GM19023 (cell line): ENCODE measurements around the gene ZNF526.

Experiments used
- ATAC-seq: cut with Tn5 transposase; IDR thresholded peaks from one replicate; pipeline ENCODE4 v1.9.1; 2021; ENCODE audit warnings: mild to moderate bottlenecking, moderate library complexity; ENCODE audit not compliant: unreplicated experiment

Gene ZNF526

GRCh38 chr19:42246143-42246921 is 26.2 kb downstream of the ZNF526 start:
- ATAC-seq, result no peak

- ATAC-seq, result no peak
Observed at GRCh38 chr19:42246922-42247639, 27.0 kb downstream of the ZNF526 start.

- ATAC-seq, result no peak
Observed at GRCh38 chr19:42247640-42248199, 27.6 kb downstream of the ZNF526 start.

- ATAC-seq, result no peak
Observed at GRCh38 chr19:42248270-42249148, 28.4 kb downstream of the ZNF526 start.

GRCh38 chr19:42249149-42249750 is 29.1 kb downstream of the ZNF526 start:
- ATAC-seq, result no peak

- no peak for ATAC-seq
Observed at GRCh38 chr19:42249769-42250168, 29.7 kb downstream of the ZNF526 start.

- no peak for ATAC-seq
Observed at GRCh38 chr19:42250183-42250665, 30.1 kb downstream of the ZNF526 start.

GRCh38 chr19:42250666-42251531 is 30.8 kb downstream of the ZNF526 start:
- no peak for ATAC-seq

GRCh38 chr19:42251572-42252358 is 31.7 kb downstream of the ZNF526 start:
- no peak for ATAC-seq

- no peak for ATAC-seq
Observed at GRCh38 chr19:42252365-42253244, 32.5 kb downstream of the ZNF526 start.

GRCh38 chr19:42253245-42254088 is 33.4 kb downstream of the ZNF526 start:
- ATAC-seq, result peak; percentile 24

GRCh38 chr19:42254089-42254849 is 34.2 kb downstream of the ZNF526 start:
- ATAC-seq, result peak; percentile 37

GRCh38 chr19:42254850-42255765 is 35.0 kb downstream of the ZNF526 start, which contains the start of gene ERF:
Gene ERF (minus strand): TSS chr19:42255128. CDS start chr19:42254999, 129 bp downstream.
- ATAC-seq, result peak; percentile 58

GRCh38 chr19:42255766-42256745 is 35.9 kb downstream of the ZNF526 start:
- ATAC-seq, result no peak
